Stimulated activated CD4-positive, alpha-beta T cell treated with anti-CD3 and anti-CD28 coated beads, Interleukin-1b, Interleukin-23, amount 100 ng/mL, for 1 hour (primary cell): ENCODE data around the gene CADPS2.

Source experiments
- DNase-seq, 2 donors: peaks; one replicate each; pipeline ENCODE4 v3.0.0-alpha.2; 2020; ENCODE audit warnings: low read depth in 2 of 2

Gene CADPS2

GRCh38 chr7:122532406-122533269, 353.6 kb downstream of the CADPS2 start:
- DNase-seq: no peak

DNA sequence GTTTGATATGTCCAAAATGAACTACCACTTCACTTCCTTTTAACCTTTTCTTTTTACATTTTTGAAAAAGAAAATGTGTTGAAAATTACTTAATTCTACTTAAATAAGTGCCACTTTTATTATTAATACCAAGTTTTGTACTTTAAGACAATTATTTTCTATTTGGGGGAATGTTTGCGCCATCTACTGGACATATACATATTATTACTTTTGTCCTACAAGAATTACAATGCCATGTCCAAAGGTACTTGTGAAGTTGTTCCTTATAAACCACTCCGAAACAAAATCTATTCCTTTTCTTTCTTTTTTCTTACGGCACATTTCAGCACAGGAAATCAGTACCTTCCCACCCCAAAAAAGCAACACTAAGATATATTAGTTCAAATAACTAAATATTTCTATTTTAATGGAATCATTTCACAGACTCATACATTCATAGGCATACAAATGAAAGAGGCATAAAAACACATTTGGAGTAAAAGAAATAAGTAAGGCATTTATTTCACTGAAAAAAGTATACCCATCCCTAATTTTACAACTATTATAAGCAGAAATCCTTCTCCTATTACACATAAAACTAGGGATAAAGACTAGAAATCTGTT, 357.3 kb downstream of the CADPS2 start:
- no peak for DNase-seq

DNA sequence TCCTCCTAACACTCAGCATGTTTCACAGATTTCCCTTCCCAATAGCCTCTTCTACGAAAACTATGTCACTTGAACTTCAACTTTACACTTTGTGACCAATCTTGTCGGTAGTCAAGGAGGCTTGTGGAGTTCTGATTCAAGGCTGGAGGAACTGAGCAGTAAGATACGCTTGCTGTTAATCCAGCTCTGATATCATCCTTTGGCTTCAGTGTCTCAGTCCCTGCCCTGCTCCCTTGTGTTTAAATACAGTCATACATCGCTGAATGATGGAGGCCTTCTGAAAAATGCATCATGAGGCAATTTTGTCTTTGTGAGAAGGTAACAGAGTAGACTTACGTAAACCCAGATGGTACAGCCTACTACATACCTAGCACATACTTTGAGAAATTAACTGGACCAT, 360.9 kb downstream of the CADPS2 start:
- no peak for DNase-seq

GRCh38 chr7:122521767-122522166, 364.5 kb downstream of the CADPS2 start:
- no peak for DNase-seq

GRCh38 chr7:122520971-122521555, 365.2 kb downstream of the CADPS2 start:
- DNase-seq: no peak

DNA sequence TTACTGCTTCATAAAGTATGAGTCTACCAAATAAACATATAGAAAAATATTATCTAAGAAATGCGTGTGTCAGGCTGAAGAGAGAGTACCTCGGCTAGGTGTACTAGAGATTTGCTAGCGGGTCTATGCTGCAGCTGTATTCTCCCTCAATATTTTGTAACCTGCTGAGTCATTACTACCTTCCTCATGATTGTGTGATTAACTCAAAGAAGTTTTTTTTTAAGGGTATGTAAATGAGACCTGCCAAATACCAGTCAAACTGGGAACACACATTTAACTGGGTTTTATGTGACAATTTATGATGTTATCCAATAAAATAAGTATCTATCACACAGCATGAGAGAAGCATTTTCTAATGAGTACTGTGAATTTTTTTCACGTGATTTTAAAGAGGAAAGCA, 367.8 kb downstream of the CADPS2 start:
- DNase-seq: no peak

DNA sequence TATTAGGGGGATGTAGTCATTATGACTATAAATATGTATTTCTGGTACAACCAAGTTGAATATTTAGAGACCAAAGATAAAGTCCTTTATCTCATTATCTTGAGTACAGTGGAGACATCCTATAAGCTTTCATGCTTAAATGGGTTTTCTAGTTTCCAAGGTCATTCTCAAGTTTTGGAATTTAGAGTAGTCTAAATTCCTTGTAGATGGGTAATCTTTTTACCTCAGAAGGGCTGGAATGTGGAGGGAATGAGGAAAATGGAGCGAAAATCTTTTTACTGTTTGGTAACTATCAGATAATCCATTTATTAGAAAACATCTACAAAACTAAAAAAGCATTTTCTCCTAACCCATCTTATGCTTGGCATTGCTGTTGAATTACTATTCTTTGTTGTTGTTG, 368.7 kb downstream of the CADPS2 start:
- no peak for DNase-seq

DNA sequence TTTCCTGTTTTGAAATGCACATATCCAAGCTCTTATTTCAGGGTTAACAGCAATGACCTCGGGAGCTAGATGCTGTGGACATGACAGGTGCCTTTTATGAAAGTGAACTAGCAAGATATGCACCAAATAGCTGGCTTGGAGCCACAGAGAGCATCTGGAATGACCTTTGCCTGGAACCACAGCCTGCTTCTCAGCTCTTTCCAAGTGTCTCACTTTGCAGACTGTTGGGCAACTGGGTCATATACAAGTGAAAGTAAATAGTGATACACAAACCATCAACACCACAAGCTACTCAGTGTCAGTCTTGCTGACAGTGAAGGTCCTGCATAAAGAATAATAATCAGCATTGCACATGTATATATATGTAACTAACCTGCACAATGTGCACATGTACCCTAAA, 370.9 kb downstream of the CADPS2 start:
- DNase-seq: no peak

DNA sequence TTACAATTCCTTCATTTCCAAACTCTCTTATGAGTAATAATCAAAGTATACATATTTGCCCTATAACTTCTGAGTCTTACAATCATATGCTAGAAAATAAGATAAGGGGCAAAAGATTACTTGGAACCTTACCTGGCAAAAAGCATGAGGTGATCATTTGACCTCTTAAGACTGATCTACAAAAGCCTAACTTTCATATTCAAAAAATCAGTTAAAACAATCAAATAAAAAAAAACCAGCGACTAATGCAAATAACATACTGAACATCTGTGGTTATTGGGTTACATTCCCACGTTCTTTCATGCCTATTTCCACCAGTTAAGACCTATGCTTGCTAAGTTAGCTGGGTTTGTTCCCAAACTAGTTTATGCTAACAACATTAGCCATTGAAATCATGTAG, 375.0 kb downstream of the CADPS2 start:
- DNase-seq: no peak

DNA sequence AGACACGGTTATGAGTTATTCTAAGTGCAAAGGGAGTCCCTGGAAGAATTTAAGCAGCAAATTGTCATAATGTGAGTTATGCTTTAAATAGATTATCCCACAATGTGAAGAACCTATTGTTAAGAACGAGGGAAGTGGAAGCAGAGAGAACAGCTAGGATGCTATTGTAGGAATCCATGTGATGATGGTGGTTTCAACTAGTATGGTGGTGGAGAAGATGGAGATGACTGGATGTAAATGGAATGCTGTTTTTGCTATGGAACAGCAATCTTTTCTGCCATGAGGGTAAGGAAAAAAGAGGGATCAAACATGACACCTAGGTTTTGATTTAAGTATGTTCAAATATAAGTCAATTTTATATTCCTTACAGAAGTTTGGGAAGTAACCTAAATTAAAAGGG, 378.7 kb downstream of the CADPS2 start:
- DNase-seq: no peak

DNA sequence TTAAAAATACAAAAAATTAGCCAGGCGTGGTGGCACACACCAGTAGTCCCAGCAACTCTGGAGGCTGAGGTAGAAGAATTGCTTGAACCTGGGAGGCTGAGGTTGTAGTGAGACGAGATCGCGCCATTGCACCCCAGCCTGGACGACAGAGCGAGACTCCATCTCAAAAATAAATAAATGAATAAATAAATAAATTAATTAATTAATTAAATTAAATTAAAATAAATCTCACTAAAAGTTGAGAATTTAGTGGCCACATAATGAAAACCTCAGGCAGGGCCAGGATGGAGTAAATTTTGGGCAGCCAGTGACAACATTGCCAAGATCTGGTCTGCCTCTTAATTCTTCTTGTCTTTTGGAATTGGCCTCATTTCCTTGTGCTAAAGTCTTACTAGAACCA, 394.3 kb downstream of the CADPS2 start:
- DNase-seq: no peak

- DNase-seq: no peak
These were observed 398.0 kb downstream of the CADPS2 start for GRCh38 chr7:122488241-122488640.

- DNase-seq: no peak
These were observed 399.1 kb downstream of the CADPS2 start for GRCh38 chr7:122487131-122487530.

- no peak for DNase-seq
These were observed 400.4 kb downstream of the CADPS2 start for GRCh38 chr7:122485856-122486255.

DNA sequence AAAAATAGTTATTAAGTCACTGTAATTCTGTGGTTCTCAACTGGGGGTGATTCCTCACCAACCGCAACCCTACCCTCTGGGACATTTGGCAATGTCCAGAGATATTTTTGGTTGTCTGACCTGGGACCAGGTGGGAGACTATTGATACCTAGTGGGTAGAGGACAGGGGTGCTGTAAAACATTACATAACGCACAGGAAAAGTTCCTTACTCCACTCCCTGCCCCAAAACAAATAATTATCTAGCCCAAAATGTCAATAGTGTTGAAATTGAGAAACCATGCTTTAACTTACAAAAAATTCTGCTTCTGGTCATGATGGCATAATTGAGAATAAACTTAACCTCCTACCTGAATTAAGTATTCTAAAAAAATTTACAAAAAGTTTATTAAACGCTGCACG, 404.0 kb downstream of the CADPS2 start:
- DNase-seq: no peak

DNA sequence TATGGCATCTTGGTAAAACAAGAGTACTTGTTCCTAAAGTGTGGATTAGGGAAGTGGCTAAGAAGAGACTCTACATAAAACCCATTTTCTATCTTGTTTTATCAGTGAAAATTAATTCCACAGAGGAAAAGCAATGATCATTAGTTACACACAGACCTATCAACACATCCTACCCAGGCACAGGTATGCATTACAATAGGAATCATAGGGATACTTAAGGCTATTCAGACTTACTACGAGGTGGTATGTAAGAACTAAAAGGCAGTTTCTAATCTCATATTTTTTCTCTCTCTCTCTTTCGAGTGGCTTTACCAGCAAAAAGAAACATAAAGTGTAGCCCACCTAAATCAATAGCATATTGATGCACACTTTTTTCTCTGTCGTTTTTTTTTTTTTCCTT, 415.4 kb downstream of the CADPS2 start:
- DNase-seq: no peak

DNA sequence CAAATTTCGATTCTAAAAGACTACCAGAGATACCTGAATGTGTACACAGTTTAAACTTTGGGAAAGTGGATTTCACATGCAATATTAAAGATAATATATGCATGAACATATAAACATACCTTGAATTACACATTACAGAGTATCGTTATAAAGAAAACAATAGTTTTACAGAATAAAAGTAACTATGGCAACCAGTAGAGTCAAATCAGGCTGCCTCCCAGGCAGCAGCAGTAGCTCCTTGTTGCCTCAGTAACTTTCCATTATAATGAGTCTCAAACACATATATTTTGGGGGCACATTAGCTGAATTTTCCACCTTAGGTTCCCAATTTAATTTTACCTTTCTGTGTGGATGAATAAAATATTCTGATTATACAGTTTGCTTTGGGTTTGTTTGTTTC, 417.3 kb downstream of the CADPS2 start:
- DNase-seq: no peak

- DNase-seq: no peak
These were observed 418.4 kb downstream of the CADPS2 start for GRCh38 chr7:122467661-122468449.

GRCh38 chr7:122465296-122465695, 421.0 kb downstream of the CADPS2 start:
- no peak for DNase-seq

DNA sequence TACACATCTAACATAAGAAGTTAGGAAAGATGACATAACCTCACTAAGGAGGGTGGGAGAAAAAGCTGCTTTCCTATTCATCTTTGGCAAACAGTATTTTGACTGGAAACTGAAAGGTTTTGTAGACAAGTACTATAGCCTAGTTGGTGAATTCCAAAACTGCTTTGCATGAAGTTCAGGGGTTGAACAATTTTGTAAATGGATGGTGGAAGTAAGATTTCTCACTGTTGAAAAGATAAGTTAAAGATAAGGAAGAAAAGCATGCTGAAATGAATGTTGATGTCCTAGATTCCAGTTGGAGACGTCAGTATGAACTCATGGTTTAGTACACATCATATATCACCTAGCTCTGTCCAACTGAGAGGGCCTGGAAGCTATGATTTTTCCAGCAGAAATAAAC, 422.6 kb downstream of the CADPS2 start:
- no peak for DNase-seq

DNA sequence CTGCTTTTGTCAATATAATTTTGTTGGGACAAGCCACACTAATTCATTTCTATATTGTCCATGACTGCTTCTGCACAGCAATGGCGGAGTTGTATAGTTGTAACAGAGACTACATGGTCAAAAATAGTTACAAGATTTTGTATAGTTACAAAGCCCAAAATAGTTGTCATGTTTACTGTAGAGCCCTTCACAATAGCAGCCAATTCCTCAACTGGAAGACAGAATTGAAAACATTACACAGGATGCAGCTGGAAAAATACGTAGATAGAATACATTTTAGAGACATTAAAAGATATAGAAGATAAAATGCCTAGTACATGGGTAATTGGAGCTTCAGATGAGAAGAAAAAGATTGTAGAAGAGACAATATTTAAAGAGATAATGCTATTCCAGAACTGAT, 425.3 kb downstream of the CADPS2 start:
- no peak for DNase-seq

DNA sequence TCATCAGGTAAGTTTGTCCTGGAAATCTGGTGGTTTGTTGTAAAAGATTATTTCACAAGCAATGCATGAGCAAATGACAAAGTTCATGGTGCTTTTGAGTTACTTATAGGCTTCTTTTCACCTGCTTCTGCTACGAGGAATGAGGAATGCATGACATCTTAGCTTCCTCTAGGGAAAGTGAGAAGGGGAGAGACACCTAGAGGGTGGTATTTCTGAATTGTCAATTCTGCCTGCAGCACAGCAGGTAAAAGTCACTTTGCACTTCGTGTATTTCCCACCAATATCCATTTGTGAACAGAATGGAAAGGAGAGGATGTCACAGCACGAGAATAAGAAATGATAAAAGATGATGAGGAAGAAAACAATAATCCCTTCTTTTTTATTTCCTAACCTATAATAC, 428.3 kb downstream of the CADPS2 start:
- no peak for DNase-seq
